GM03348 (cell line): ENCODE measurements around the gene MAST2.
"Not testable (repeated sequence)": the region's sequence is repeated elsewhere in the genome, so short reads cannot be mapped to it uniquely, and the experiment has no call there.

Experiments
- DNase-seq: peaks from one replicate; pipeline ENCODE4 v3.0.0; 2012; ENCODE audit warnings: low spot score

Gene MAST2

GRCh38 chr1:45814776-45815175, 11.4 kb downstream of the MAST2 start:
- DNase-seq, result no peak

GRCh38 chr1:45815667-45816458, 12.5 kb downstream of the MAST2 start:
- DNase-seq, result peak; percentile 26

GRCh38 chr1:45820173-45820572, 16.8 kb downstream of the MAST2 start:
- no peak for DNase-seq

- DNase-seq, result no peak
Measured at GRCh38 chr1:45820788-45821187, 17.4 kb downstream of the MAST2 start.

- DNase-seq, result no peak
Measured at GRCh38 chr1:45822644-45823043, 19.2 kb downstream of the MAST2 start.

- DNase-seq, result no peak
Measured at GRCh38 chr1:45824607-45825006, 21.2 kb downstream of the MAST2 start.

GRCh38 chr1:45827256-45827655, 23.8 kb downstream of the MAST2 start:
- DNase-seq, result no peak

- DNase-seq, result no peak
Measured at GRCh38 chr1:45828841-45829240, 25.4 kb downstream of the MAST2 start.

GRCh38 chr1:45833361-45833760, 29.9 kb downstream of the MAST2 start:
- DNase-seq, result no peak

GRCh38 chr1:45834689-45835088, 31.3 kb downstream of the MAST2 start:
- no peak for DNase-seq

GRCh38 chr1:45836451-45836850, 33.0 kb downstream of the MAST2 start:
- DNase-seq, result no peak

GRCh38 chr1:45836861-45837260, 33.4 kb downstream of the MAST2 start:
- DNase-seq, result not testable (repeated sequence)

- not testable (repeated sequence) for DNase-seq
Measured at GRCh38 chr1:45838322-45838721, 34.9 kb downstream of the MAST2 start.

- DNase-seq, result no peak
Measured at GRCh38 chr1:45840704-45841103, 37.3 kb downstream of the MAST2 start.

- DNase-seq, result no peak
Measured at GRCh38 chr1:45842786-45843185, 39.4 kb downstream of the MAST2 start.

- peak; percentile 39 for DNase-seq
Measured at GRCh38 chr1:45843474-45843905, 40.1 kb downstream of the MAST2 start.

GRCh38 chr1:45844000-45844399, 40.6 kb downstream of the MAST2 start:
- DNase-seq, result not testable (repeated sequence)

GRCh38 chr1:45846931-45847330, 43.5 kb downstream of the MAST2 start:
- peak; percentile 69 for DNase-seq

GRCh38 chr1:45848097-45848496, 44.7 kb downstream of the MAST2 start:
- DNase-seq, result no peak

GRCh38 chr1:45848714-45849113, 45.3 kb downstream of the MAST2 start:
- no peak for DNase-seq

GRCh38 chr1:45850017-45850416, 46.6 kb downstream of the MAST2 start:
- DNase-seq, result no peak

- DNase-seq, result no peak
Measured at GRCh38 chr1:45854724-45855123, 51.3 kb downstream of the MAST2 start.

- no peak for DNase-seq
Measured at GRCh38 chr1:45857101-45857700, 53.8 kb downstream of the MAST2 start.
